WTC11 (cell line): ENCODE measurements around the gene AFF2. TPM values are rescaled to one million over a fixed set of nuclear protein-coding genes. Genes with fewer than 3 reads are reported as not detected.

ENCODE experiments used
- ATAC-seq: fragments of 200-7000 bp; cut with Tn5 transposase; 2 replicates; pipeline ENCODE4 v1.10.0; 2021; ENCODE audit warnings: mild to moderate bottlenecking, moderate library complexity
- CTCF ChIA-PET: fragments of 300-600 bp; sonication (Branson Sonifier 250); formaldehyde crosslinking; loops from one replicate; lab custom pipeline; 2021; ENCODE audit warnings: antibody characterized with exemption; lab: Charles Lee
- POLR2A ChIA-PET: fragments of 350-600 bp; sonication (Branson Sonifier 250); formaldehyde crosslinking; loops from one replicate; lab custom pipeline; 2021; ENCODE audit warnings: antibody characterized with exemption; lab: Charles Lee
- DNase-seq: peaks from one replicate; pipeline ENCODE4 v3.0.0; 2021; ENCODE audit warnings: low spot score
- H3K27ac Mint-ChIP-seq: 2 replicates; pipeline ENCODE4 v1.8.0; 2021; ENCODE audit warnings: mixed read lengths
- H3K27me3 Mint-ChIP-seq: 2 replicates; pipeline ENCODE4 v1.8.0; 2021; ENCODE audit warnings: low read depth, mild to moderate bottlenecking, moderate library complexity, mixed read lengths
- H3K36me3 Mint-ChIP-seq: 2 replicates; pipeline ENCODE4 v1.8.0; 2021; ENCODE audit warnings: mixed read lengths
- H3K4me1 Mint-ChIP-seq: 2 replicates; pipeline ENCODE4 v1.8.0; 2022; ENCODE audit warnings: mixed read lengths
- H3K4me3 Mint-ChIP-seq: 2 replicates; pipeline ENCODE4 v1.8.0; 2021; ENCODE audit warnings: mild to moderate bottlenecking, moderate library complexity, mixed read lengths
- H3K9me3 Mint-ChIP-seq: 2 replicates; pipeline ENCODE4 v1.8.0; 2021; ENCODE audit warnings: mixed read lengths
- CBFB ChIP-seq: sonication (generic); formaldehyde crosslinking; IDR thresholded peaks from 2 replicates; pipeline ENCODE4 v1.8.1; 2022; ENCODE audit warnings: mild to moderate bottlenecking, low read depth, missing genetic modification reagents
- CREB1 ChIP-seq: sonication (generic); formaldehyde crosslinking; IDR thresholded peaks from 2 replicates; pipeline ENCODE4 v1.8.0; 2023; ENCODE audit warnings: mild to moderate bottlenecking, missing genetic modification reagents
- CREM ChIP-seq: sonication (generic); formaldehyde crosslinking; IDR thresholded peaks from 2 replicates; pipeline ENCODE4 v1.8.1; 2022; ENCODE audit warnings: mild to moderate bottlenecking, missing genetic modification reagents, moderate library complexity
- ELF4 ChIP-seq: sonication (generic); formaldehyde crosslinking; IDR thresholded peaks from 2 replicates; pipeline ENCODE4 v1.8.1; 2022; ENCODE audit warnings: low read depth, mild to moderate bottlenecking, moderate library complexity, missing genetic modification reagents
- FOXJ3 ChIP-seq: sonication (generic); formaldehyde crosslinking; IDR thresholded peaks from 2 replicates; pipeline ENCODE4 v1.9.0; 2021; ENCODE audit warnings: missing genetic modification reagents, mild to moderate bottlenecking, borderline replicate concordance
- FOXP1 ChIP-seq: sonication (generic); formaldehyde crosslinking; IDR thresholded peaks from 2 replicates; pipeline ENCODE4 v1.8.0; 2022; ENCODE audit warnings: missing genetic modification reagents, mild to moderate bottlenecking, moderate library complexity, borderline replicate concordance
- GRHL2 ChIP-seq: fragments of 250-450 bp; sonication (Bioruptor Pico); IDR thresholded peaks from 2 replicates; pipeline ENCODE4 v1.8.0; 2022; ENCODE audit warnings: mild to moderate bottlenecking, moderate library complexity; ENCODE audit not compliant: insufficient replicate concordance, severe bottlenecking
- MAX ChIP-seq: sonication (generic); formaldehyde crosslinking; IDR thresholded peaks from 2 replicates; pipeline ENCODE4 v1.8.0; 2022; ENCODE audit warnings: mild to moderate bottlenecking, missing genetic modification reagents
- MXD4 ChIP-seq: fragments of 250-450 bp; sonication (Bioruptor Pico); IDR thresholded peaks from 2 replicates; pipeline ENCODE4 v1.8.0; 2021; ENCODE audit warnings: mild to moderate bottlenecking, moderate library complexity, borderline replicate concordance
- MYBL2 ChIP-seq: sonication (generic); formaldehyde crosslinking; IDR thresholded peaks from 2 replicates; pipeline ENCODE4 v1.8.1; 2023; ENCODE audit warnings: mild to moderate bottlenecking, moderate library complexity, missing genetic modification reagents
- NFE2L1 ChIP-seq: sonication (generic); formaldehyde crosslinking; IDR thresholded peaks from 2 replicates; pipeline ENCODE4 v1.8.1; 2023; ENCODE audit warnings: missing genetic modification reagents
- NFYB ChIP-seq: sonication (generic); formaldehyde crosslinking; conservative IDR thresholded peaks from 2 replicates; pipeline ENCODE4 v1.8.0; 2022; ENCODE audit warnings: low read depth, missing genetic modification reagents
- NR2C2 ChIP-seq: sonication (generic); formaldehyde crosslinking; IDR thresholded peaks from 2 replicates; pipeline ENCODE4 v1.8.0; 2022; ENCODE audit warnings: mild to moderate bottlenecking, missing genetic modification reagents
- PRRX2 ChIP-seq: fragments of 250-450 bp; sonication (Bioruptor Pico); IDR thresholded peaks from 2 replicates; pipeline ENCODE4 v1.8.0; 2021; ENCODE audit warnings: mild to moderate bottlenecking
- RELA ChIP-seq: sonication (generic); formaldehyde crosslinking; IDR thresholded peaks from 2 replicates; pipeline ENCODE4 v1.8.1; 2022; ENCODE audit warnings: missing genetic modification reagents, mild to moderate bottlenecking, borderline replicate concordance
- RORB ChIP-seq: fragments of 250-450 bp; sonication (Bioruptor Pico); IDR thresholded peaks from 2 replicates; pipeline ENCODE4 v1.9.0; 2021; ENCODE audit warnings: mild to moderate bottlenecking
- SMAD3 ChIP-seq: sonication (generic); formaldehyde crosslinking; IDR thresholded peaks from 2 replicates; pipeline ENCODE4 v1.8.0; 2022; ENCODE audit warnings: missing genetic modification reagents, mild to moderate bottlenecking, borderline replicate concordance
- TCF7 ChIP-seq: sonication (generic); formaldehyde crosslinking; IDR thresholded peaks from 2 replicates; pipeline ENCODE4 v1.8.0; 2022; ENCODE audit warnings: mild to moderate bottlenecking, low read depth, missing genetic modification reagents, moderate library complexity
- TEAD4 ChIP-seq: sonication (generic); formaldehyde crosslinking; IDR thresholded peaks from 2 replicates; pipeline ENCODE4 v1.8.0; 2022; ENCODE audit warnings: mild to moderate bottlenecking, missing genetic modification reagents
- ZBTB21 ChIP-seq: sonication (generic); formaldehyde crosslinking; IDR thresholded peaks from 2 replicates; pipeline ENCODE4 v1.8.1; 2023; ENCODE audit warnings: mild to moderate bottlenecking, missing genetic modification reagents, borderline replicate concordance
- ZNF138 ChIP-seq: sonication (generic); formaldehyde crosslinking; conservative IDR thresholded peaks from 2 replicates; pipeline ENCODE4 v1.8.1; 2022; ENCODE audit warnings: mild to moderate bottlenecking, moderate library complexity, missing genetic modification reagents
- ZNF219 ChIP-seq: sonication (generic); formaldehyde crosslinking; IDR thresholded peaks from 2 replicates; pipeline ENCODE4 v1.8.0; 2023; ENCODE audit warnings: missing genetic modification reagents, mild to moderate bottlenecking, borderline replicate concordance
- ZNF423 ChIP-seq: fragments of 250-450 bp; sonication (Bioruptor Pico); IDR thresholded peaks from 2 replicates; pipeline ENCODE4 v2.1.2; 2022; ENCODE audit warnings: mild to moderate bottlenecking, moderate library complexity
- total RNA-seq: library from RNA; stranded (reverse); gene quantifications from 3 replicates; pipeline ENCODE4 v1.2.3, GENCODE V29; 2021
- TF ChIP-seq, protein P1 (sequence below): sonication (generic); formaldehyde crosslinking; IDR thresholded peaks from 2 replicates; pipeline ENCODE4 v1.8.0; 2022; ENCODE audit warnings: mild to moderate bottlenecking, missing genetic modification reagents
- TF ChIP-seq, protein P2 (sequence below): sonication (generic); formaldehyde crosslinking; IDR thresholded peaks from 2 replicates; pipeline ENCODE4 v1.8.1; 2023; ENCODE audit warnings: mild to moderate bottlenecking, missing genetic modification reagents
- TF ChIP-seq, protein P3 (sequence below): sonication (generic); formaldehyde crosslinking; IDR thresholded peaks from 2 replicates; pipeline ENCODE4 v1.8.1; 2022; ENCODE audit warnings: mild to moderate bottlenecking, missing genetic modification reagents, moderate library complexity, borderline replicate concordance
- TF ChIP-seq, protein P4 (sequence below): fragments of 250-450 bp; sonication (Bioruptor Pico); IDR thresholded peaks from 2 replicates; pipeline ENCODE4 v1.9.0; 2021; ENCODE audit warnings: mild to moderate bottlenecking
- TF ChIP-seq, protein P5 (sequence below): fragments of 250-450 bp; sonication (Bioruptor Pico); conservative IDR thresholded peaks from 2 replicates; pipeline ENCODE4 v1.9.0; 2021; ENCODE audit warnings: mild to moderate bottlenecking
- TF ChIP-seq, protein P6 (sequence below): sonication (generic); formaldehyde crosslinking; IDR thresholded peaks from 2 replicates; pipeline ENCODE4 v1.8.0; 2022; ENCODE audit warnings: missing genetic modification reagents

The AFF2 gene
- total RNA-seq, 1 experiment from 2014 or later = 7.6 TPM

DNA sequence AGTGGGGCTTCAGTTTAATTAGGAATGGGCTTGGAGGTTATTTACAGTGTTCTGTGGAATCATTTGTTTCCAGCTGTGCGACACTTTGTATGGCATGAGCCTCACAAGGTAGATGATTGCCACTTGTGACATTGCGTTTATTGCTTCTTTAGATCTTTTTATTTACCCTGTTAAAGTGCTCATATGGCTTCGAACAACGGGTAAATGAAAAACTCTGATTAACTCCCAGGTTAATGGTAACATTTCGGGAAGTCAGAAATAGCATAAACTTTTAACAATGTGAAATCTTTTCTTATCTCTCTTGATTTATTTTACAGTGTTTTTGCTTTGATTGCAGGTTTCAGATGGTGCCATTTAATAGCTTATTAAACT lies 510.4 kb downstream of the AFF2 start:
- Mint-ChIP-seq H3K4me1 (no peaks in the 10 kb centered on the region), H3K9me3 (no peaks in the 10 kb centered on the region)

DNA sequence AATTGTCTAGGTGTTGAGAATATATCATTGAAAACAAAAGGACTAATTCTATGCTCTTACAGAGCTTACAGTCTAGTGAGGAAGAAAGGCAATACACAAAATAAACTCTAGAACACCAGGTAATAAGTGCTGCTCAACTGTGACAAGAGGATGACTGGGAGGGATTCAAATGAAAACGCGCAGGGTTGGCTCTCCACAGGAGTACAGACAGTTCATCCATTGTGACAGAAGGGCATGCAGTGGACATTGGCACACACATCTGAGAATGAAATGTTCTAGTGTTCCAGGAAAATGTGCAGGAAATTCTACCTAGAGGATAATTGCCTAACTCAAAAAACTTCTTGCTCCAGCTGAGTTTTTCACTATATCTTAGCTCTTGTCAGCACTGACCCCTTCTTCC lies 512.7 kb downstream of the AFF2 start:
- Mint-ChIP-seq H3K27ac (no peak overlapping the region), H3K4me3 (no peak overlapping the region), H3K4me1 (no peaks in the 10 kb centered on the region), H3K9me3 (no peaks in the 10 kb centered on the region), H3K27me3 (no peaks in the 10 kb centered on the region), H3K36me3 (no peaks in the 10 kb centered on the region)
- ATAC-seq (no peak), DNase-seq (no peak)
- CTCF ChIA-PET = no interaction called here
- TF ChIP-seq ZNF219 (CRISPR knock-in tag) (no peak), ELF4 (CRISPR knock-in tag) (no peak), NFYB (CRISPR knock-in tag) (no peak), FOXJ3 (CRISPR knock-in tag) (no peak), MAX (CRISPR knock-in tag) (no peak), RORB (CRISPR knock-in tag) (no peak), ZNF138 (no peak), FOXP1 (no peak), MXD4 (no peak), CREM (CRISPR knock-in tag) (no peak), GRHL2 (CRISPR knock-in tag) (no peak), PRRX2 (CRISPR knock-in tag) (no peak), TEAD4 (no peak)
- TF ChIP-seq, protein P1, sequence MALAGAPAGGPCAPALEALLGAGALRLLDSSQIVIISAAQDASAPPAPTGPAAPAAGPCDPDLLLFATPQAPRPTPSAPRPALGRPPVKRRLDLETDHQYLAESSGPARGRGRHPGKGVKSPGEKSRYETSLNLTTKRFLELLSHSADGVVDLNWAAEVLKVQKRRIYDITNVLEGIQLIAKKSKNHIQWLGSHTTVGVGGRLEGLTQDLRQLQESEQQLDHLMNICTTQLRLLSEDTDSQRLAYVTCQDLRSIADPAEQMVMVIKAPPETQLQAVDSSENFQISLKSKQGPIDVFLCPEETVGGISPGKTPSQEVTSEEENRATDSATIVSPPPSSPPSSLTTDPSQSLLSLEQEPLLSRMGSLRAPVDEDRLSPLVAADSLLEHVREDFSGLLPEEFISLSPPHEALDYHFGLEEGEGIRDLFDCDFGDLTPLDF (CRISPR knock-in tag) = no peak
- TF ChIP-seq, protein P2, sequence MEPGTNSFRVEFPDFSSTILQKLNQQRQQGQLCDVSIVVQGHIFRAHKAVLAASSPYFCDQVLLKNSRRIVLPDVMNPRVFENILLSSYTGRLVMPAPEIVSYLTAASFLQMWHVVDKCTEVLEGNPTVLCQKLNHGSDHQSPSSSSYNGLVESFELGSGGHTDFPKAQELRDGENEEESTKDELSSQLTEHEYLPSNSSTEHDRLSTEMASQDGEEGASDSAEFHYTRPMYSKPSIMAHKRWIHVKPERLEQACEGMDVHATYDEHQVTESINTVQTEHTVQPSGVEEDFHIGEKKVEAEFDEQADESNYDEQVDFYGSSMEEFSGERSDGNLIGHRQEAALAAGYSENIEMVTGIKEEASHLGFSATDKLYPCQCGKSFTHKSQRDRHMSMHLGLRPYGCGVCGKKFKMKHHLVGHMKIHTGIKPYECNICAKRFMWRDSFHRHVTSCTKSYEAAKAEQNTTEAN (CRISPR knock-in tag) = no peak
- TF ChIP-seq, protein P3, sequence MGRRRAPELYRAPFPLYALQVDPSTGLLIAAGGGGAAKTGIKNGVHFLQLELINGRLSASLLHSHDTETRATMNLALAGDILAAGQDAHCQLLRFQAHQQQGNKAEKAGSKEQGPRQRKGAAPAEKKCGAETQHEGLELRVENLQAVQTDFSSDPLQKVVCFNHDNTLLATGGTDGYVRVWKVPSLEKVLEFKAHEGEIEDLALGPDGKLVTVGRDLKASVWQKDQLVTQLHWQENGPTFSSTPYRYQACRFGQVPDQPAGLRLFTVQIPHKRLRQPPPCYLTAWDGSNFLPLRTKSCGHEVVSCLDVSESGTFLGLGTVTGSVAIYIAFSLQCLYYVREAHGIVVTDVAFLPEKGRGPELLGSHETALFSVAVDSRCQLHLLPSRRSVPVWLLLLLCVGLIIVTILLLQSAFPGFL (CRISPR knock-in tag) = no peak
- POLR2A ChIA-PET = no interaction called here

More for the DNA sequence above, 510.4 kb downstream of the AFF2 start:
- CTCF ChIA-PET = no interaction called here
- DNase-seq (no peak), ATAC-seq (no peak)
- H3K27ac Mint-ChIP-seq = no peak overlapping the region
- H3K4me3 Mint-ChIP-seq = no peak overlapping the region
- H3K27me3 Mint-ChIP-seq = no peaks in the 10 kb centered on the region
- TF ChIP-seq, protein P4, sequence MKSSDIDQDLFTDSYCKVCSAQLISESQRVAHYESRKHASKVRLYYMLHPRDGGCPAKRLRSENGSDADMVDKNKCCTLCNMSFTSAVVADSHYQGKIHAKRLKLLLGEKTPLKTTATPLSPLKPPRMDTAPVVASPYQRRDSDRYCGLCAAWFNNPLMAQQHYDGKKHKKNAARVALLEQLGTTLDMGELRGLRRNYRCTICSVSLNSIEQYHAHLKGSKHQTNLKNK (CRISPR knock-in tag) = no peak
- TF ChIP-seq, protein P5, sequence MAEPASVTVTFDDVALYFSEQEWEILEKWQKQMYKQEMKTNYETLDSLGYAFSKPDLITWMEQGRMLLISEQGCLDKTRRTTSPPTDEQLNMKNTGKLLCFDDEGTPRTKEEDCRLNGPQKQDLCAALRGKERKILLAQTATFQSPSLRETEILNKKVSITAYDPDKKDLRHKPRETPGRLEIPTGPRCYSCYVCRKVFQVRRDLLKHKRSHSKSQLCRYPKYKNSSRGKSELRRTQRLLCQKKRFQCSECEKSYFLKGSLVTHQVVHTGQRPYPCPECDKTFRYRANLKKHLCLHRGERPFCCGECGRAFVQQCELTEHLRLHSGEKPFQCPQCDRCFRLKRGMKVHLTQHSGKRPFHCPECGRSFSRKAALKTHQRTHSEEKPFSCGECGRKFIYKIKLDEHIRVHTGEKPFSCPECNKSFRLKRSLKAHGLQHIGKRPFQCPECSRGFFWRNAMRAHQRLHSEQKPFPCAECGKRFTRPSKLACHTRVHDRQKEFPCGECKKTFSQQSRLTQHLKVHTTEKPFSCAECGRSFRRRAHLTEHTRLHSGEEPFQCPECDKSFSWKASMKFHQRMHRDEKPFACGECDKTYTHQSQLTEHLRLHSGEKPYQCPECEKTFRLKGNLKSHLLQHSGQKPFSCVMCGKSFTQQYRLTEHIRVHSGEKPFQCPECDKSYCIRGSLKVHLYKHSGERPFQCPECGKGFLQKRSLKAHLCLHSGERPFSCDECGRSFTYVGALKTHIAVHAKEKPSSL (CRISPR knock-in tag) = no peak
- TF ChIP-seq, protein P6, sequence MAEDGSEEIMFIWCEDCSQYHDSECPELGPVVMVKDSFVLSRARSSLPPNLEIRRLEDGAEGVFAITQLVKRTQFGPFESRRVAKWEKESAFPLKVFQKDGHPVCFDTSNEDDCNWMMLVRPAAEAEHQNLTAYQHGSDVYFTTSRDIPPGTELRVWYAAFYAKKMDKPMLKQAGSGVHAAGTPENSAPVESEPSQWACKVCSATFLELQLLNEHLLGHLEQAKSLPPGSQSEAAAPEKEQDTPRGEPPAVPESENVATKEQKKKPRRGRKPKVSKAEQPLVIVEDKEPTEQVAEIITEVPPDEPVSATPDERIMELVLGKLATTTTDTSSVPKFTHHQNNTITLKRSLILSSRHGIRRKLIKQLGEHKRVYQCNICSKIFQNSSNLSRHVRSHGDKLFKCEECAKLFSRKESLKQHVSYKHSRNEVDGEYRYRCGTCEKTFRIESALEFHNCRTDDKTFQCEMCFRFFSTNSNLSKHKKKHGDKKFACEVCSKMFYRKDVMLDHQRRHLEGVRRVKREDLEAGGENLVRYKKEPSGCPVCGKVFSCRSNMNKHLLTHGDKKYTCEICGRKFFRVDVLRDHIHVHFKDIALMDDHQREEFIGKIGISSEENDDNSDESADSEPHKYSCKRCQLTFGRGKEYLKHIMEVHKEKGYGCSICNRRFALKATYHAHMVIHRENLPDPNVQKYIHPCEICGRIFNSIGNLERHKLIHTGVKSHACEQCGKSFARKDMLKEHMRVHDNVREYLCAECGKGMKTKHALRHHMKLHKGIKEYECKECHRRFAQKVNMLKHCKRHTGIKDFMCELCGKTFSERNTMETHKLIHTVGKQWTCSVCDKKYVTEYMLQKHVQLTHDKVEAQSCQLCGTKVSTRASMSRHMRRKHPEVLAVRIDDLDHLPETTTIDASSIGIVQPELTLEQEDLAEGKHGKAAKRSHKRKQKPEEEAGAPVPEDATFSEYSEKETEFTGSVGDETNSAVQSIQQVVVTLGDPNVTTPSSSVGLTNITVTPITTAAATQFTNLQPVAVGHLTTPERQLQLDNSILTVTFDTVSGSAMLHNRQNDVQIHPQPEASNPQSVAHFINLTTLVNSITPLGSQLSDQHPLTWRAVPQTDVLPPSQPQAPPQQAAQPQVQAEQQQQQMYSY (CRISPR knock-in tag) = no peak
- no peak for TF ChIP-seq ZNF423 (CRISPR knock-in tag)
- no peak for TF ChIP-seq NFE2L1 (CRISPR knock-in tag)
- no peak for TF ChIP-seq PRRX2 (CRISPR knock-in tag)
- TF ChIP-seq MYBL2 (CRISPR knock-in tag) = no peak
- no peak for TF ChIP-seq CBFB (CRISPR knock-in tag)
- TF ChIP-seq TCF7 = no peak
- TF ChIP-seq RELA (CRISPR knock-in tag) = no peak
- no peak for TF ChIP-seq SMAD3 (CRISPR knock-in tag)
- no peak for TF ChIP-seq CREB1 (CRISPR knock-in tag)
- TF ChIP-seq ZBTB21 (CRISPR knock-in tag) = no peak
- TF ChIP-seq NR2C2 (CRISPR knock-in tag) = no peak
- no peaks in the 10 kb centered on the region for H3K36me3 Mint-ChIP-seq
- POLR2A ChIA-PET = no interaction called here
